H1 (cell line): ENCODE measurements around the gene TNFRSF8.

Experiments
- CEBPB ChIP-seq: IDR thresholded peaks from 2 replicates; pipeline ENCODE4 v1.6.1; 2012; ENCODE audit warnings: low read depth, low read length
- CTCF ChIP-seq, 3 experiments: IDR thresholded peaks; 1 replicate in 2 of 3; 2 replicates in 1 of 3; pipeline versions ENCODE4 v1.5.1 to v1.6.1; 2011; ENCODE audit warnings: low read length in 3 of 3, mild to moderate bottlenecking in 3 of 3, inconsistent platforms in 2 of 3, low read depth in 1 of 3, moderate library complexity in 1 of 3; ENCODE audit not compliant: insufficient read depth in 1 of 3; ENCODE audit errors: control extremely low read depth in 1 of 3
- EP300 ChIP-seq, 2 experiments: IDR thresholded peaks; 1 replicate in 1 of 2; 2 replicates in 1 of 2; pipeline ENCODE4 v1.6.1; 2011 to 2012; ENCODE audit warnings: low read depth in 2 of 2, low read length in 2 of 2, mild to moderate bottlenecking in 2 of 2, borderline replicate concordance in 1 of 2, inconsistent platforms in 1 of 2, moderate library complexity in 1 of 2
- HDAC6 ChIP-seq: IDR thresholded peaks from one replicate; pipeline ENCODE4 v1.7.1; 2012; ENCODE audit warnings: low read depth, mild to moderate bottlenecking, inconsistent platforms, low read length, moderate library complexity
- KDM1A ChIP-seq: fragments of 200-600, 300-600 bp; sonication (generic); IDR thresholded peaks from 2 replicates; pipeline ENCODE4 v1.7.1; 2016; ENCODE audit warnings: mild to moderate bottlenecking, low read length, borderline replicate concordance
- MAX ChIP-seq: IDR thresholded peaks from 2 replicates; pipeline ENCODE4 v1.6.1; 2012; ENCODE audit warnings: inconsistent platforms
- NANOG ChIP-seq: IDR thresholded peaks from 2 replicates; pipeline ENCODE4 v1.6.1; 2011; ENCODE audit warnings: low read length, low read depth, mild to moderate bottlenecking, inconsistent platforms; ENCODE audit not compliant: insufficient read depth, poor library complexity, severe bottlenecking
- POLR2A ChIP-seq, 2 experiments: IDR thresholded peaks; 1 replicate in 1 of 2; 2 replicates in 1 of 2; pipeline ENCODE4 v1.6.1; 2011; ENCODE audit warnings: low read depth in 2 of 2, low read length in 2 of 2, mild to moderate bottlenecking in 2 of 2; ENCODE audit errors: control extremely low read depth in 1 of 2
- RFX5 ChIP-seq: IDR thresholded peaks from 2 replicates; pipeline ENCODE4 v1.6.1; 2011; ENCODE audit warnings: low read depth, low read length, improper control_type of control experiment, borderline replicate concordance
- TF ChIP-seq, protein P1 (sequence below): IDR thresholded peaks from 2 replicates; pipeline ENCODE4 v1.6.1; 2011; ENCODE audit warnings: low read length, improper control_type of control experiment

DNA sequence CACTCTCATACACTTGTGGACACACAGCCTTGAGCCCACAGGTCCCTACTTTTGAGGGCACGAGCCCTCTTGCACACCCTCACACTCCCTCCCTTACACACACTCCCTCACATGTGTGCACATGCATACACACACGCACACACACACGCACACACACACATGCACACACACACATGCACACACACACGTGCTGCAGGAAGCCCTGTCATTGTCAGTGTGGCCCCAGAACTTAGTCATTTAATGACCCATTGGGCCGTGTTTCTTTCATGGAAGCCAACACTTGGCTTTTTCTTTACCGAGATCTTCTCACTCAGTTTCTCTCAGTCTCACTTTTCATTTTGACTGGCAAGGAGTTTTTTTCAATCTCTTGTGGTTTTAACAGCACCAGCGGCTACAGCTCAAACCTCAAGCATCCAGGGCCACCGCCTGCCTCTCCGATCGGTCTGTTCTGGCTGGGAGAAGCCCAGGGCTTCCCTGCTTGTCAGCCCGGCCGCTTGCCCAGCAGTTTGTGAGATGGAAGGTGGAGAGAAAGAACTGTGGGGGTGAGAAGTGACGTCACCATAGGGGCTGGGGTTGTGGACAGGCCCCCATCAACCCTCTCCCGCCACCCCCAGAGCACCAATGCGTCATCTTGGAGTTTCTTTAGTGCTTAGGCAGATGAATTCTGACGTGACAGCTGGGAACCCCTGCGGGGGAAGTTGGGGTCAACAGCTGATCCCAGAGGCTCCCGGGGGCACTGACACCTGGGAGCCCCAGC is 15.8 kb upstream of the TNFRSF8 start:
- no peak for TF ChIP-seq POLR2A (IDR thresholded peaks at IDR 0.05; ENCODE audit: control extremely low read depth in 1 of 2, low read depth in 2 of 2, low read length in 2 of 2)
- TF ChIP-seq MAX: no peak
- TF ChIP-seq HDAC6: no peak
- TF ChIP-seq RFX5: no peak
- TF ChIP-seq CTCF (IDR thresholded peaks at IDR 0.05; ENCODE audit: control extremely low read depth in 1 of 3, insufficient read depth in 1 of 3, low read depth in 1 of 3, low read length in 3 of 3): no peak
- TF ChIP-seq, protein P1, sequence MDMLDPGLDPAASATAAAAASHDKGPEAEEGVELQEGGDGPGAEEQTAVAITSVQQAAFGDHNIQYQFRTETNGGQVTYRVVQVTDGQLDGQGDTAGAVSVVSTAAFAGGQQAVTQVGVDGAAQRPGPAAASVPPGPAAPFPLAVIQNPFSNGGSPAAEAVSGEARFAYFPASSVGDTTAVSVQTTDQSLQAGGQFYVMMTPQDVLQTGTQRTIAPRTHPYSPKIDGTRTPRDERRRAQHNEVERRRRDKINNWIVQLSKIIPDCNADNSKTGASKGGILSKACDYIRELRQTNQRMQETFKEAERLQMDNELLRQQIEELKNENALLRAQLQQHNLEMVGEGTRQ: no peak
- TF ChIP-seq EP300 (IDR thresholded peaks at IDR 0.05; ENCODE audit: borderline replicate concordance in 1 of 2, low read depth in 2 of 2, low read length in 2 of 2): no peak
- no peak for TF ChIP-seq KDM1A
- TF ChIP-seq NANOG: no peak
- TF ChIP-seq CEBPB: no peak
